C4-2B (cell line): ENCODE measurements around the gene MIX23.

Experiments
- H3K27ac ChIP-seq: fragments of 450-650 bp; 2 replicates; pipeline ENCODE4 v1.5.1; 2017
- CTCF ChIP-seq: fragments of 450-650 bp; conservative IDR thresholded peaks from 2 replicates; pipeline ENCODE4 v1.5.1; 2017; ENCODE audit warnings: mild to moderate bottlenecking
- ZFX ChIP-seq: fragments of 450-650 bp; IDR thresholded peaks from 2 replicates; pipeline ENCODE4 v1.6.1; 2017

Gene MIX23

GRCh38 chr3:122362026-122362425 is 21.0 kb downstream of the MIX23 start:
- H3K27ac ChIP-seq, result no peak overlapping the region
- TF ChIP-seq CTCF (no peak), ZFX (no peak)

- H3K27ac ChIP-seq, result no peak overlapping the region
- no peak for TF ChIP-seq ZFX
- TF ChIP-seq CTCF, result no peak
Observed at GRCh38 chr3:122358703-122359032, 24.4 kb downstream of the MIX23 start.

- TF ChIP-seq CTCF, result no peak
- no peak for TF ChIP-seq ZFX
- no peak overlapping the region for H3K27ac ChIP-seq
Observed at GRCh38 chr3:122357828-122358702, 25.0 kb downstream of the MIX23 start.

DNA sequence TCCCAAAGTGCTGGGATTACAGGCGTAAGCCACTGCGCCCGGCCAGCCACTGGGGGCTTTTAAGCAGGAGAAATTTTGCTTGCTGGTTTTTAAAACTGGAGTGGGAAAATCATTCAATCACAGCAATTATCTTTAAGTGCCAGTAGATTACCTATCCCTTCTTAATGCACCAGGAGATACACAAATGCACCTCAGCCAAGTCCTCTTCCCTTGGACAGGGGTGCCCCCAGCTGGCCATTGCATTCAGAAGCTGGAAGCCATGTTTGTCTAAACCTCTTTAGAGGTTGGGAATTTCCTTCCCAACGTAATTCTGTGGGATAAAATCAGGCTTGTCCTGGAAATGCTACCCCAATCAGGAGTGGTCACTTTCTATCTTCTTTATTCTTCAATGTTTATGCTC is 26.6 kb downstream of the MIX23 start:
- no peak overlapping the region for H3K27ac ChIP-seq
- TF ChIP-seq CTCF (peak; percentile 83), ZFX (no peak)

DNA sequence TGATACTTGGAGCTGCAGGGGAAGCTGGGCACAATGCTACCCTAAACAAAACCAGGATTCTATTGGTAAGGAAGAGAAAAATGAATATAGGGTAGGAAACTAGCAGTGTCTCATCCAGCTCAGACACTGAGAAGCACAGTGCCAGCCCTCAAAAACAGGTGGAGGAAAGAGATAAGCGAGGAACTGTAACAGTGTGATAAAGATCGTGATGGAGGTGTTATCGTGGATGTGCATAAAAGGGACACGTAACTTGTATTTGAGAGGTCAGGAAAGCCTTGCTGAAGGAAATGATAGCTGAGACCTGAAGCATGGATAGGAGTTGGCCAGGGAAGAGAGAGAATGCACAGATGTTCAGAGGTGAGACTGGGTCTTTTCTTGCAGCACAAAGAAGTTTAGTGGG is 27.4 kb downstream of the MIX23 start:
- TF ChIP-seq CTCF (no peak), ZFX (no peak)
- no peak overlapping the region for H3K27ac ChIP-seq

- TF ChIP-seq ZFX, result no peak
- no peak for TF ChIP-seq CTCF
Observed at GRCh38 chr3:122353893-122354401, 29.1 kb downstream of the MIX23 start.

GRCh38 chr3:122353215-122353614 is 29.8 kb downstream of the MIX23 start:
- no peak for TF ChIP-seq ZFX
- no peak for TF ChIP-seq CTCF
- no peak overlapping the region; the same call in 1 of the 2 replicates for H3K27ac ChIP-seq

More at GRCh38 chr3:122353893-122354401, 29.1 kb downstream of the MIX23 start:
- H3K27ac ChIP-seq, result no peak overlapping the region
